Activated CD8-positive, alpha-beta memory T cell treated with anti-CD3 and anti-CD28 coated beads, Interleukin-2, amount 50 U/mL, for 24 hours (primary cell): ENCODE results near the gene DLG2.

ENCODE experiments used
- DNase-seq: peaks from one replicate; pipeline ENCODE4 v3.0.0-alpha.2; 2020; ENCODE audit errors: extremely low read depth

Gene DLG2

GRCh38 chr11:84480131-84480530, 1147.0 kb downstream of the DLG2 start:
- DNase-seq = no peak

GRCh38 chr11:84476581-84476980, 1150.6 kb downstream of the DLG2 start:
- no peak for DNase-seq

- no peak for DNase-seq
Measured at GRCh38 chr11:84471501-84471900, 1155.6 kb downstream of the DLG2 start.

GRCh38 chr11:84468235-84468634, 1158.9 kb downstream of the DLG2 start:
- DNase-seq = no peak

- DNase-seq = no peak
Measured at GRCh38 chr11:84465040-84465439, 1162.1 kb downstream of the DLG2 start.

DNA sequence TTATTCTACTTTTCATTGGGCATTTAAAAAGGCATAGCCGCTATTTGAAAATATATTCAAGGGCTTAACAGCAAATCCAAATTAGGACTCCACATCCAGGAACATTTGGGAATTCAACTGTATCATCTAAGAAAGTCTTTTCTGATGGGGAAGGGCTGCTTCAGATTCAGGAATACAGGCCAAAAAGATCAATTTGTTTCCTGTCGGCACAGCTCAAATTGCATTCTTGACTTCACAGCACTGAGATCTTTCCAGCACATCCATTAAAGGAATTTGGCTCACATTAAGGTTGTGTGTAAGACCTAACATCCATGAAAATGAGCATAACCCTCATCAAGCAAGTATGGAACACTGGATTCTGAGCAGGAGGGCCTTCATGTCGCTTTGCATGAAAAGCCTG, 1171.5 kb downstream of the DLG2 start:
- DNase-seq = no peak

DNA sequence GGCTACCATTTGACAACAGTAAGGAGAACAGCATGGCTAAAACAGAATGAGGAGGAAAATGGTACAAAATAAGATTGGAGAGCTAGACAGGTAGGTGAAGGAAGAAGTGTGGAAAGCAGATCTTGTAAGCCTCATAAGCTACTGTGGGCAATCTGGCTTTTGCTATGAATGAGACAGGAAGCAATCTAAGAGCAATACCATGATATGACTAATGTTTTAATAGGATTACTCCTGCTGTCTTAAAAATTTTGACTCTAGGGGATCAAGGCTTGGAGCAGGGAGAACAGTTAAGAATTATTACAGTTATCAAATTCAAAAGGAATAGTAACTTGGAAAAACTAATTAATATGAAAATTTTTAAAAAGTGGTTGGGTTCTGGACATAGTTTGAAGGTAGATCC, 1174.9 kb downstream of the DLG2 start:
- DNase-seq = no peak

DNA sequence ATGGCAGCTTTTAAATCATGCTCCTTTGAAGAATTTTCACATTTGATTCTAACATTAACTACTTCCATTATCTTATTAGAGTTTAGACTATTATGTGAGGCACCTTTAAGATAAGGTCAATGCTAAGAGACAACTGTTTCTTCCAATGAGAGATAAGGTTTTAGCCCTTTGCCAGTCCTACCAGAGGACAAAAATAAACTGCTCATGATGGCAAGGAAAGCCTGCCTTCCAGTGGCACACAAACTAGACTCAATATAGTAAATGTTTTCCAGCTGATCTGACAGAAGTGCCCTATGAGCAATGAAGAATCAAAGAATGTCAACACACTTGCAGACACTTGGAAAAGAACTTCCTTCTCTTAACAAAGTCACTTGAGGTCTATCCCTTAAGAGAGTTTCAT, 1188.6 kb downstream of the DLG2 start:
- no peak for DNase-seq

GRCh38 chr11:84437071-84437980, 1189.8 kb downstream of the DLG2 start:
- no peak for DNase-seq

- DNase-seq = no peak
Measured at GRCh38 chr11:84430661-84431060, 1196.5 kb downstream of the DLG2 start.

DNA sequence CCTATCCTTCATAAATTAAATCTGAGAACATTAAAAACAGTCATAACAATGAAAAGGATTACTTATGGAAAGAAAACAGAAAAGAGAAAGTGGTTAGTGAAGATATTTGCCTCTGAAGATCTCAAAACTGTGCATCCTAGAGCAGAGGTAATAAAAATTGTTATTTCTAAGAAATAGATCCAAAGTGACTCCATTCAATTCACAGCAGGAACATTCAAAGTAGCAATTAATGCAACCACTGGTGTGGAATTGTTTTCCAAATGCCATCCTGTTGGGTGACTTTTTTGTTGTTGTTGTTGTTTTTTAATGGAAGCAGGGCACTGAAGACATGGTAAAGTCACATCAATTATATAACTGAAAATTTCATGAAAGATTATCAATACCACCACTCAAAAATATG, 1201.5 kb downstream of the DLG2 start:
- DNase-seq = no peak

GRCh38 chr11:84420271-84420670, 1206.9 kb downstream of the DLG2 start:
- no peak for DNase-seq

DNA sequence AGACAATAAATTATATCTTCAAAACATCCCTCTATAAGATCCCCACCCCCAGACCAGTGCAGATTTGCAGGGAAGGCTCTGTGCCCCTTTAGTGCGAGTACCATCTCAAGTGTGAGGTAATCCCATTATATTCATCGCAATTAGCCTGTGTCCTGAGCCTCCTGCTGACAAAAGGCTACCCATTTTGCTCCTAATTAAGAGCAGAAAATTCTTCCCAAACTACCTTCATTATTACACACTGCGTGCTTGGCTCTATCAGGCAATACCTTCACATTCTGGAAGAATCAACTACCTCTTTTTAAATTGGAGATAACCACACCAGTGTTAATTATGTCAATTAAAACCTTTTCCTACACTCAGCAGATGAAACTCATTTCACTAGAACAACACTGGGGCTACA, 1207.5 kb downstream of the DLG2 start:
- no peak for DNase-seq

- no peak for DNase-seq
Measured at GRCh38 chr11:84414920-84415319, 1212.2 kb downstream of the DLG2 start.

DNA sequence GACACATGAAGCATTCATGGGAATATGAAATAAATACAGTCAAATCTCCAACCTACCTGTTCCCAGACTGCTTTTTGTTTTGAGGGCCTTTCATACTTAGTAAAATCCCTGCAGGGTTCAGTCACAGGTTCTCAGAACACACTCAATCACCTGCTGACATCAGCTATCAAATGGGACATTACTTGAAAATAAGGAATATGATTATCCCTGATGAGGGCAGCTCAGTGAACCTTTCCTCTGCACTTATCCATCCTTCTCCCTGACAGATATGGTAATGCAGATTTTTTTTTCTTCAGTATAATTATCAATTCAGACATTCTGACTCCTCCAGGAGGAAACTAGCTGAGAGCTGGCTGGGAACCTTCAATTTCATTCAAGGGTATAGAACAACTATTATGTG, 1213.6 kb downstream of the DLG2 start:
- DNase-seq = no peak

DNA sequence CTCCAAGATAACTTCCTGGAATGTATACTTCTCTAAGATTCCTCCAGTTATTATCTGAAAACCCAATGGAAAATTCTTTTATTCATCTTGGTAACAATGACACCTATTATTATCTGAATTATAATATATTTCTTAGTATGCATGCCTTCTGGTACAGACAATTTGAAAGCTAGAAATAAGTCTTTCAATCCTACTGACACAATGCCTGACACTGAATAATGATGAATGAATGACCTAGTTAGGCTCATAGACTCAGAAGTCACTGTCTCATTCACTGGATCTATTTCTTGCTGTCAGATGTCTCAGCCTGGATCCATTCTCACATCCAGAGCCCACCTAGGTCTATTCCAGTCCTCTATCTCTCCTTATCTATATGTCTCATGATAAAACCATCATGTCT, 1214.3 kb downstream of the DLG2 start:
- DNase-seq = no peak

DNA sequence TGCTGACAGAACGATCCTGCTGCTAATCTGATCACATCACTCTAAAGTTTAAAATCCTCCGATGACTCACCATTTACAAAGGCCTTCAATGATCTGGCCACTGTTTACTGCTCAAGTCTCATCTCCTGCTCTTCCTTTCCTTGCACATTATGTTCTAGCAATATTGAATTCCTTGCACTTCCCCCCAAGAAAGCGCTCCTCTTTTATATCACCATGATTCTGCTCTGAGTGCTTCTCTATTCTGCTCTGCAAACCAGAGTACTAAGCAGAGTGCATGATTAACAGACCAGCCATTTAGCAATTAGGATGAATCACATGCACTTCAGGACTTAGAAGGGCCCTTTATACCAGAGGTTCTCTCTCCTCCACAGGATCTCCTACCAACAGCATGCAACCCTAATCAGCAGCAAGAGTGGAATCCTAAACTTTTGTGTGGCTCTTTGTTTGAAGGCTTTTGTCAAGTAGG, 1218.2 kb downstream of the DLG2 start:
- DNase-seq = no peak

GRCh38 chr11:84407091-84407490, 1220.1 kb downstream of the DLG2 start:
- no peak for DNase-seq

DNA sequence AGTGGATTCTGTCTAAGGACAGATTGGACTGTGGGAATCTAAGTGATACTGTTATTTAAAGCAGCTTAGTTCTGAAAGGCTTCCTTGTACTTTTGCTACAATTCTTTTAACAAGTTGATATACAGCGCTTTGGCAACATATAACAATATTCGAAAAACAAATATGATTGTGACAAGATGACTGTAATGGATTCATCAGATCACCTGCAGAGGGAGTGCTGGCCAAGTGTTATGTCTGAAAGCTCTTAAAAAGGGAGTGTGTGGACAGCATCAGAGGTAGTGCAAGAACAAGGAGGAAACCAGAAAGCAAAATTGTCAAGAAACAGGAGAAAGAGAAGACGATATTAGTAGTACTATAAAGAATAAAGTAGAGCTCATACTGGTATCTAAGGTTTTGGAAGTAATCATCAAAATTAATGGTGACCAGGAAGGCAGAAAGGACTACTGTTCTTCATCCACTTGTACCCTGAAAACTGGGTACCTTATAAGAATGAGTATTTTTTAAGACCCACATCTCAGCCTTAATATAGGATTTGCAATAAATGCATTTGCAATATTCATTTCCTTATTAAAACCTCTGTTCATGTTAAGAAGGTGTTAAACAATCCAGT, 1229.0 kb downstream of the DLG2 start:
- DNase-seq = no peak

DNA sequence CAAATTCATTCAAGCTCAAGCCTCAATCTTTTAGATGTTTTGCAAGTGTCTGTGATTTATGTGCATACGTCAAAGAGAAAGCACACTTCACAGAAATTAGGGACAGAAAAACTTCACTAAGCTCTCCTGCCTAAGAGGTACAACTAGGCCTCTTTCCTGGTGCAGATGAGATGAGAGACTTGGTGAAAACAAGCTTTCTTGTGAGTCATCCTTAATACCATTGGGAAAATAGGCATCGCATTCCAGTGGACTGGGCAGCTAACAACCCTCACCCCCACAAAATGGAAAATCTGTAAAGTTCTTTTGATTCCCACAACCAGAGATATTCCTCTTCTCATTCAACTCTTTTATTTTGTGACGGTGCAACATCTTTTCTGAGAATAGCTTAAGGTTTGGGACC, 1230.6 kb downstream of the DLG2 start:
- no peak for DNase-seq

GRCh38 chr11:84390441-84391078, 1236.6 kb downstream of the DLG2 start:
- DNase-seq = no peak

DNA sequence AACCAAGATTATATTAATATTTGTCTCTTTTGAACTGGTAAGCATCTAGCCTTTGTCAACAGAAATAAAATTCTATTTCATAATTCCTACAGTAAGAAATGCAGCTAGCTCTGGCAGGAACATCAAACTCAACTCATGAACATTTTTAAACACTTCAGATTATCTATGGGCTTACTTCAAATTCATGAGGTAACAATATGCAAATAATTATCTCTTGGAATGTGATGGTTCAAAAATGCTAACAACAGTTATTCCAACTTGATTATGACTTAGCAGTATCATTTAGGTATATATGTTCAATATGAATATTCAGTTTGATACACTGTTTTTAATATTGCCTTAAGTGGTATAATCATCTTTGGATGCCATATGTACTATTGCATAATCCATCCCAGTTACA, 1237.4 kb downstream of the DLG2 start:
- no peak for DNase-seq

DNA sequence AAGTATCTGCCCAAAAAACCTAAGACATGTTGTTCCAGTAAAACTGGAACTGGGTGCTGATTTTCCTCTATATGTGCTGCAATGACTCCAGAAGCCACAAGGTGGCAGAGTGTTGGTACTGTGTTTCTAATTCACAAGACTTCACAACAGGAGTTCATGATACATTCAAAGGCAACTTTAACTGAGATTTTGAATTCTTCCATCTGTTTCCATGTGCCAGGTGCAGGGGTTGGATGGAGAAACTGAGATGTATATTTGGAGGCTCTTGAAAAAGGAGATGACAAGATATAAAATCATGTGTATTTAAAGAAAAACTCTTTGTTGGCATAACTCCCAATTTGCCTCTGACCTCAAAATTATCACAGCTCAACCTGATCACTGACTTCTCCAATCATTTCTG, 1242.4 kb downstream of the DLG2 start:
- DNase-seq = no peak
